Sigmoid colon (tissue), 7 donors: ENCODE data around the gene CD300H. TPM values are rescaled to one million over a fixed set of nuclear protein-coding genes. Genes with fewer than 3 reads are reported as not detected.

Source experiments
- DNase-seq: peaks from one replicate; pipeline ENCODE4 v3.0.0-alpha.2; 2019
- H3K27ac ChIP-seq, 4 donors: fragments of 200-600 bp; sonication (generic); one replicate each; pipeline ENCODE4 v1.5.1; 2016 to 2019; ENCODE audit warnings: mild to moderate bottlenecking in 1 of 4
- H3K27me3 ChIP-seq, 3 donors: fragments of 200-600 bp; sonication (generic); one replicate each; pipeline ENCODE4 v1.5.1; 2019; ENCODE audit warnings: mild to moderate bottlenecking in 1 of 3
- H3K36me3 ChIP-seq, 4 donors: fragments of 200-600 bp; sonication (generic); one replicate each; pipeline ENCODE4 v1.5.1; 2016 to 2019
- H3K4me1 ChIP-seq, 4 donors: fragments of 200-600 bp; sonication (generic); one replicate each; pipeline ENCODE4 v1.5.1; 2017 to 2019
- H3K4me3 ChIP-seq, 4 donors: fragments of 200-600 bp; sonication (generic); one replicate each; pipeline ENCODE4 v1.5.1; 2017 to 2019; ENCODE audit warnings: mild to moderate bottlenecking in 2 of 4, moderate library complexity in 1 of 4
- H3K9me3 ChIP-seq, 4 donors: fragments of 200-600 bp in 3 of 4; sonication (generic) in 3 of 4; one replicate each; pipeline versions ENCODE4 v1.5.1 to v1.6.1; 2013 to 2019
- EP300 ChIP-seq, 4 donors: sonication (generic); formaldehyde crosslinking; IDR thresholded peaks; one replicate each; pipeline ENCODE4 v1.6.1; 2017; ENCODE audit warnings: antibody characterized with exemption in 4 of 4
- POLR2A ChIP-seq, 2 donors: fragments of 450-650 bp; IDR thresholded peaks; one replicate each; pipeline ENCODE4 v1.6.1; 2016; ENCODE audit warnings: antibody characterized with exemption in 2 of 2, mild to moderate bottlenecking in 2 of 2, moderate library complexity in 2 of 2
- POLR2AphosphoS5 ChIP-seq, 4 donors: sonication (generic); formaldehyde crosslinking; IDR thresholded peaks; one replicate each; pipeline ENCODE4 v1.6.1; 2017; ENCODE audit warnings: antibody characterized with exemption in 4 of 4
- WGBS, 2 donors: extraction: QIAGEN DNeasy Blood & Tissue Kit; methylation state at CpG; one replicate each; pipeline ENCODE4 v1.1.7; 2013; 5-methylcytosine and 5-hydroxymethylcytosine counted together
- intact Hi-C: fragments of 100-400 bp; cut with DNase I; formaldehyde crosslinking; loops from one replicate; pipeline ENCODE4 v1.15.1; 2023
- polyA plus RNA-seq, 3 donors: library from polyadenylated mRNA; stranded (reverse); fragments of 200-250 nt; gene quantifications; one replicate each; pipeline ENCODE4 v1.2.3, GENCODE V29; 2013
- total RNA-seq, 4 donors: library from RNA; depleted of rRNA; stranded (reverse); fragments of >200 nt; gene quantifications; one replicate each; pipeline ENCODE4 v1.1.0, GENCODE V29; 2016
- TF ChIP-seq, protein P1 (sequence below), 4 experiments: fragments of 450-650 bp in 3 of 4; fragments of 200-600 bp in 1 of 4; IDR thresholded peaks; one replicate each; pipeline ENCODE4 v1.5.1; 2016 to 2019; ENCODE audit warnings: antibody characterized with exemption in 4 of 4, mild to moderate bottlenecking in 3 of 4, moderate library complexity in 2 of 4
- donor health status: healthy with polysubstance abuse.
- donor health status: Bipolar disorder and iron deficiency.
- donor health status: healthy.

CD300H gene
- total and polyA plus RNA-seq, 7 donors = 0.20 TPM; not detected in 6

DNA sequence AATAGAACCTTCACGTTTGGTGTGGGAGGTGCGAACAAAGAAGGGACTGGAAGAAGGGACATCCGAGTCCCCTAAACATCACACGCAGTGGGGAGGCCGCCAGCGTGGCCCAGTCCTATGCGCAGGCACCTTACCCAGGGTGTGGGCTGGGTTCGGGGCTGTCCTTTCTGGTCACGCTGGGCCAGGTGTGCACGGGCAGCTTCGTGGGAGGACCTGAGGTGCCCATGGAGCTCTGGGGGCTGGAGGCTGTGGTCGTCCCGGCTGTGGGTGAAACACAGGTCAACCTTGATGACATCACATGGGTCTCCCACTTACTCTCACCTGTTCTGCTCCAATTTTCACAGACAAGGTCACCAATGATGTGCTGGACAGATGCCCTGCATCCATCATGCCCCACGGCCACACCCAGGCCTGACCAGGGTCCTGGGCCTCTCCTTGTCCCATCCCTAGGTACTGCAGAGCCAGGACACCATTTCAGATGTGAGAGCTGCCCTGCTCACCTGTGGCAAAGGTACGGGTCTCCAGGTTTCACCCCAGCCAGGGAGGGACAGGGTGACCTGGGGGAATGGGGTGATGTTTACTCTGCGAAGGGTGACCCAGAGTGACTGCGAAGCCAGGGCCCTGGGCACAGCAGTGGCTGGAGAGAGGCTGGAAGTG lies 24.5 kb downstream of the CD300H start:
- 80 to 91% methylated on average over 17 of the region's 17 CpGs for WGBS, 2 donors
- no peaks in the 10 kb centered on the region for H3K36me3 ChIP-seq
- TF ChIP-seq POLR2AphosphoS5 (IDR thresholded peaks at IDR 0.05) = no peak
- no peak for TF ChIP-seq EP300 (IDR thresholded peaks at IDR 0.05)
- TF ChIP-seq POLR2A (IDR thresholded peaks at IDR 0.05) = no peak
- peak; percentile 50 for DNase-seq
- no peak overlapping the region for H3K27ac ChIP-seq
- intact Hi-C loops = no loop called here
- no peaks in the 10 kb centered on the region for H3K9me3 ChIP-seq
- H3K27me3 ChIP-seq = no peaks in the 10 kb centered on the region
- H3K4me1 ChIP-seq = no peaks in the 10 kb centered on the region
- no peak overlapping the region for H3K4me3 ChIP-seq

- no peaks in the 10 kb centered on the region for H3K9me3 ChIP-seq
- intact Hi-C loops = no loop called here
- DNase-seq = peak; percentile 25
- H3K36me3 ChIP-seq = no peaks in the 10 kb centered on the region
- H3K4me1 ChIP-seq = no peaks in the 10 kb centered on the region
- TF ChIP-seq EP300 (IDR thresholded peaks at IDR 0.05) (no peak), POLR2A (IDR thresholded peaks at IDR 0.05) (no peak), POLR2AphosphoS5 (IDR thresholded peaks at IDR 0.05) (no peak)
- TF ChIP-seq, protein P1, sequence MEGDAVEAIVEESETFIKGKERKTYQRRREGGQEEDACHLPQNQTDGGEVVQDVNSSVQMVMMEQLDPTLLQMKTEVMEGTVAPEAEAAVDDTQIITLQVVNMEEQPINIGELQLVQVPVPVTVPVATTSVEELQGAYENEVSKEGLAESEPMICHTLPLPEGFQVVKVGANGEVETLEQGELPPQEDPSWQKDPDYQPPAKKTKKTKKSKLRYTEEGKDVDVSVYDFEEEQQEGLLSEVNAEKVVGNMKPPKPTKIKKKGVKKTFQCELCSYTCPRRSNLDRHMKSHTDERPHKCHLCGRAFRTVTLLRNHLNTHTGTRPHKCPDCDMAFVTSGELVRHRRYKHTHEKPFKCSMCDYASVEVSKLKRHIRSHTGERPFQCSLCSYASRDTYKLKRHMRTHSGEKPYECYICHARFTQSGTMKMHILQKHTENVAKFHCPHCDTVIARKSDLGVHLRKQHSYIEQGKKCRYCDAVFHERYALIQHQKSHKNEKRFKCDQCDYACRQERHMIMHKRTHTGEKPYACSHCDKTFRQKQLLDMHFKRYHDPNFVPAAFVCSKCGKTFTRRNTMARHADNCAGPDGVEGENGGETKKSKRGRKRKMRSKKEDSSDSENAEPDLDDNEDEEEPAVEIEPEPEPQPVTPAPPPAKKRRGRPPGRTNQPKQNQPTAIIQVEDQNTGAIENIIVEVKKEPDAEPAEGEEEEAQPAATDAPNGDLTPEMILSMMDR (IDR thresholded peaks at IDR 0.05) = no peak
- WGBS, 2 donors = 83% methylated on average over 5 of the region's 5 CpGs
- no peaks in the 10 kb centered on the region for H3K27me3 ChIP-seq
- H3K4me3 ChIP-seq = no peak overlapping the region
- no peak overlapping the region for H3K27ac ChIP-seq
These were observed 25.1 kb downstream of the CD300H start for GRCh38 chr17:74542166-74542565.

DNA sequence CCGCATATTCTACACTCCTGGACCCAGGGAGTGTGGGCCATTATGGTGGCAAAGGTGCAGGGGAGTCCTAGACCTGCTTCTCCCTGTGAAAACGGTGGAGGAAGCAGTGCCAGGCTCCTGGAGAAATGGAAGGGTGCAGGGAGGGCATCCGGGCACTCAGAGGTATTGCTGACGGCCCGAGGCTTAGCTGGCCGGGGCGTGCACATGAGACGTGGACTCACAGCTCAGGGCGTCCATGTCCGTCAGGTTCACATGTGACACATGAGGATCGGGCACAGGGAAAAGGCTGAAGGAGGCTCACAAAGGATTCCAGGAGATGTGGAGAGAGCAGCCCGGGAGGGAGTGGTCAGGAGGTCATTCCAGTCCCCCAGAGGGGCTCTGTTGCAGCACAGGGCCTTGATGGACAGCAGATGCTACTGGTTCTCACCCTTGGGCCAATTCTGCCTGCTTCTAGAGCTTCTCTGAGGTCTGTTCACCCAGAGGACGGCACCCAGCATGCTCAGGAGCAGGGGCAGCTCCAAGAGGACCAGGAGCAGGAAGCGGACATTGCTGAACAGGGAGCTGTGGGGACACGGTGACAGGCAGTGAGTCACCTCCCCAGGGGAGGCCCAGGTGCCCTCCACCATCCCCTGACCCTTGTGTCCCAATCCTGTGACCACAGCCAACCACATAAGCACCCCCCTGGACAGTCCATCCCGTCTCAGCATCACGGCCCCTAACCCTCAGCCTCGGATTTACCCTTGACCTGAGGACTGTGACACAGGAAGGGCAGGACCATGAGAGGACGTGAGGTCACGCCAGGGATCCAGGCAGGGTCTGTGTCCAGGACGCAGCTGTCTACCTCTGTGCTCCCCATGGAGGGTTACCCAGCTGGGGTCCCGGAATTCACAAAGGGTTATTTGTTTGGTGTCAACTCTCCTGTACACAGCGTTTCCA lies 25.9 kb downstream of the CD300H start:
- peak; percentile 58 for DNase-seq
- no peak overlapping the region for H3K27ac ChIP-seq
- 67 to 80% methylated on average over 23 of the region's 23 CpGs for WGBS, 2 donors
- no peak overlapping the region for H3K4me3 ChIP-seq
- intact Hi-C loops = no loop called here
- H3K36me3 ChIP-seq = no peaks in the 10 kb centered on the region
- H3K4me1 ChIP-seq = no peaks in the 10 kb centered on the region
- TF ChIP-seq, protein P1 (IDR thresholded peaks at IDR 0.05) = no peak
- TF ChIP-seq POLR2A (IDR thresholded peaks at IDR 0.05) (no peak), EP300 (IDR thresholded peaks at IDR 0.05) (no peak), POLR2AphosphoS5 (IDR thresholded peaks at IDR 0.05) (no peak)
- H3K9me3 ChIP-seq = no peaks in the 10 kb centered on the region
- no peaks in the 10 kb centered on the region for H3K27me3 ChIP-seq

DNA sequence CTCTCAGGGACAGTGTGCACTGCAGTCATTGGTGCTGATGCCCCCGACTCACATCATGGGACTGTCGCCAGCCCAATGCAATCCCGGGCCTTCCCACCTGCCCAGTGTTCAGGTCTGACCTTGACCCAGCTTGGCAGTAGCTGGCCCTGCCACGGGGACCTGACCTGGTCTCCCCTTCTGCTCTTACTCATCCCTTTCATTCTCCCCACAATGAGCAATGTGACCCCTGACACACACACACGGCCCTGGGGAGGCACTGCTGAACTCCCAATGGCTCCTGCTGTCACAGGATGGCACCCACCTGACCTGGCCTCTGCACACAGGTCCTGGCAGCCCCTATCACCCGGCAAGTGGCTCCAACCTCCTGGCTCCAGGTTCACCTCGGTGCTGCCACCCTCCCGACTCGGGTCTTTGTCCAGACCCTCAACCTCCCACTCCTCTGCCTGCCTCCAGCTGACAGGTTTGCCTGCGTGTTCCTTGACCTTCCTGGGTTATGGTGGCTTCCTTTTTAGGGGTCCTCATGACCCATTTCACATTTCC lies 28.0 kb downstream of the CD300H start:
- peaks cover 0 to 7% (median 0%) of the 10 kb centered on the region in 4 donors for H3K9me3 ChIP-seq
- no peak overlapping the region for H3K27ac ChIP-seq
- TF ChIP-seq, protein P1 (IDR thresholded peaks at IDR 0.05) = no peak
- TF ChIP-seq POLR2A (IDR thresholded peaks at IDR 0.05) = no peak
- no peaks in the 10 kb centered on the region for H3K36me3 ChIP-seq
- intact Hi-C loops = no loop called here
- H3K4me1 ChIP-seq = no peaks in the 10 kb centered on the region
- 67 to 76% methylated on average over 10 of the region's 10 CpGs for WGBS, 2 donors
- peak; percentile 46 for DNase-seq
- H3K27me3 ChIP-seq = peaks cover 0 to 2% (median 0%) of the 10 kb centered on the region in 3 donors
- no peak overlapping the region for H3K4me3 ChIP-seq

- Histone ChIP-seq H3K27me3 (peaks cover 0 to 2% (median 0%) of the 10 kb centered on the region in 3 donors), H3K27ac (no peak overlapping the region), H3K36me3 (no peaks in the 10 kb centered on the region), H3K9me3 (peaks cover 0 to 7% (median 0%) of the 10 kb centered on the region in 4 donors), H3K4me3 (no peak overlapping the region), H3K4me1 (no peaks in the 10 kb centered on the region)
- intact Hi-C loops = no loop called here
- WGBS, 2 donors = 68 to 76% methylated on average over 3 of the region's 3 CpGs
- TF ChIP-seq POLR2A (IDR thresholded peaks at IDR 0.05) (no peak), POLR2AphosphoS5 (IDR thresholded peaks at IDR 0.05) (no peak), EP300 (IDR thresholded peaks at IDR 0.05) (no peak)
- TF ChIP-seq, protein P1 (IDR thresholded peaks at IDR 0.05) = no peak
- DNase-seq = no peak
These were observed 30.4 kb downstream of the CD300H start for GRCh38 chr17:74536890-74537289.
